ENCODE measurements around the gene TJP2. TPM values are rescaled to one million over a fixed set of nuclear protein-coding genes. Genes with fewer than 3 reads are reported as not detected.

The TJP2 gene
- total and polyA plus RNA-seq, 10 of the 15 experiments (the other 5 are each of a cell fraction or from before 2014, with no cell fraction given) = 6.4 to 59.9 (median 29.7) TPM

- no peaks in the 10 kb centered on the region for H3K79me2 ChIP-seq (ENCODE audit: control insufficient read depth, insufficient read depth, low read length)
These were observed 123.4 kb downstream of the TJP2 start for GRCh38 chr9:69297300-69297980.

GRCh38 chr9:69299315-69299714 is 125.2 kb downstream of the TJP2 start:
- H3K4me2 ChIP-seq (ENCODE audit: control insufficient read depth, insufficient read depth) = no peak overlapping the region
- H3K36me3 ChIP-seq (ENCODE audit: control insufficient read depth in 2 of 2, insufficient read depth in 2 of 2, low read length in 1 of 2) = no peaks in the 10 kb centered on the region
- H3K79me2 ChIP-seq (ENCODE audit: control insufficient read depth, insufficient read depth, low read length) = no peaks in the 10 kb centered on the region
- 4% methylated on average over 1 of the region's 1 CpG for WGBS (ENCODE audit: insufficient coverage, insufficient replicate concordance, low lambda C conversion rate, missing lambda C conversion rate)
- BruUV-seq (replicated peaks) = no TSS peak
- H3K27ac ChIP-seq (ENCODE audit: control insufficient read depth, insufficient read depth) = no peak overlapping the region
- DNase-seq (ENCODE audit: low read depth, low spot score) = no peak
- intact Hi-C loops (cut with micrococcal nuclease; ENCODE audit: unreplicated experiment) = no loop called here
- H3K9ac ChIP-seq (ENCODE audit: control insufficient read depth, insufficient read depth, low read length) = no peak overlapping the region
- no peak overlapping the region for H2AFZ ChIP-seq (ENCODE audit: control insufficient read depth, low read depth, low read length)
- ChIA-PET CTCF (no interaction called here), SMC1A (ENCODE audit: uncharacterized antibody, unreplicated experiment) (no interaction called here), POLR2A (no interaction called here), RAD21 (ENCODE audit: unreplicated experiment) (no interaction called here)
- H3K9me3 ChIP-seq (replicated peaks; ENCODE audit: control insufficient read depth, insufficient read depth, low read length) = no peaks in the 10 kb centered on the region
- no peaks in the 10 kb centered on the region for H3K4me1 ChIP-seq (ENCODE audit: control insufficient read depth, insufficient read depth, low read length)
- FAIRE-seq = no peak
- in situ Hi-C loops (cut with MboI) = no loop called here
- ATAC-seq = no peak
- no peaks in the 10 kb centered on the region for H3K27me3 ChIP-seq (replicated peaks in 1 of 2; ENCODE audit: control insufficient read depth in 2 of 2, insufficient read depth in 2 of 2, low read length in 1 of 2)
- no peak for TF ChIP-seq TCF12 (IDR thresholded peaks at IDR 0.05; ENCODE audit: low read depth, low read length)
- no peak for TF ChIP-seq BACH1 (IDR thresholded peaks at IDR 0.05; ENCODE audit: borderline replicate concordance)
- TF ChIP-seq SPI1 (IDR thresholded peaks at IDR 0.05; ENCODE audit: borderline replicate concordance, insufficient read depth, low read depth, low read length) = 0 out of 2 replicates have a peak, but pooled peaks have one; percentile 23
- H3K4me3 ChIP-seq = no peak overlapping the region
- no peaks in the 10 kb centered on the region for H4K20me1 ChIP-seq (ENCODE audit: control insufficient read depth, insufficient read depth)

More at GRCh38 chr9:69297300-69297980, 123.4 kb downstream of the TJP2 start:
- FAIRE-seq = no peak
- Histone ChIP-seq H3K4me1 (ENCODE audit: control insufficient read depth, insufficient read depth, low read length) (no peaks in the 10 kb centered on the region), H3K36me3 (ENCODE audit: control insufficient read depth in 2 of 2, insufficient read depth in 2 of 2, low read length in 1 of 2) (no peaks in the 10 kb centered on the region), H2AFZ (ENCODE audit: control insufficient read depth, low read depth, low read length) (no peak overlapping the region), H3K27ac (ENCODE audit: control insufficient read depth, insufficient read depth) (no peak overlapping the region), H3K4me2 (ENCODE audit: control insufficient read depth, insufficient read depth) (no peak overlapping the region), H3K9me3 (replicated peaks; ENCODE audit: control insufficient read depth, insufficient read depth, low read length) (no peaks in the 10 kb centered on the region), H3K27me3 (replicated peaks in 1 of 2; ENCODE audit: control insufficient read depth in 2 of 2, insufficient read depth in 2 of 2, low read length in 1 of 2) (no peaks in the 10 kb centered on the region), H3K9ac (ENCODE audit: control insufficient read depth, insufficient read depth, low read length) (no peak overlapping the region), H4K20me1 (ENCODE audit: control insufficient read depth, insufficient read depth) (no peaks in the 10 kb centered on the region), H3K4me3 (no peak overlapping the region)
- ATAC-seq = no peak
- TF ChIP-seq YBX1 (IDR thresholded peaks at IDR 0.05) (no peak), NR2C2 (IDR thresholded peaks at IDR 0.05; ENCODE audit: borderline replicate concordance, control insufficient read depth, insufficient read length, low read depth) (no peak), JUNB (IDR thresholded peaks at IDR 0.05) (no peak), CEBPB (IDR thresholded peaks at IDR 0.05; ENCODE audit: borderline replicate concordance in 1 of 2, low read depth in 2 of 2, low read length in 2 of 2) (no peak), RBBP5 (conservative IDR thresholded peaks at IDR 0.05) (no peak), ZNF274 (IDR thresholded peaks at IDR 0.05; ENCODE audit: insufficient read depth, insufficient read length) (no peak), SRF (IDR thresholded peaks at IDR 0.05; ENCODE audit: low read depth in 2 of 2, low read length in 2 of 2) (no peak), LARP7 (IDR thresholded peaks at IDR 0.05) (no peak), TCF7 (IDR thresholded peaks at IDR 0.05; ENCODE audit: borderline replicate concordance) (no peak), HCFC1 (IDR thresholded peaks at IDR 0.05; ENCODE audit: low read length) (no peak)
- ChIA-PET RAD21 (ENCODE audit: unreplicated experiment) (no interaction called here), SMC1A (ENCODE audit: uncharacterized antibody, unreplicated experiment) (no interaction called here), POLR2A (no interaction called here), CTCF (no interaction called here)
- intact Hi-C loops (cut with micrococcal nuclease; ENCODE audit: unreplicated experiment) = no loop called here
- BruUV-seq (replicated peaks) = no TSS peak
- in situ Hi-C loops (cut with MboI) = no loop called here
- DNase-seq (ENCODE audit: low read depth, low spot score) = no peak
- 29% methylated on average over 11 of the region's 11 CpGs for WGBS (ENCODE audit: insufficient coverage, insufficient replicate concordance, low lambda C conversion rate, missing lambda C conversion rate)

Measured in GM12878 (cell line).